Measurements from ENCODE around the gene HSD11B2.

DNA sequence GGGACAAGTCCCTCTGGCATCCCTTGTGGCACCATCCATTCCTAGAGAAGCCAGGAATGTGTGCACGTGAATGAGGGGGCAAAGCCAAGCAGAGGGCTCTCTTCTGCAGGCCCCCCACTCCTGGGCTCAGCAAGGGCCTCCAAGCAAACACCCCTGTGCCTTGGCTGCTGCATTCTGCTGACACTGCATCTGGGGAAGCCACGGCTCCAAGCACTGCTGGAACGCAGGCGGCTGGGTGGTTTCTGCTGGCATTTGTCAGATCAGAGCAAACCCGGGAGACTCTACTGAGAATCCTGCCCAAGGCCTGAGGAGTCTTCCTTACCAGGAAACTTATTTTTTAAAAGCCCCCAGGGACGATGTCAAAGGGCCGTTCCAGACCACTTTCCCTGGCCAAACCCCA lies 26.7 kb downstream of the HSD11B2 start:
- TF ChIP-seq, protein P1, sequence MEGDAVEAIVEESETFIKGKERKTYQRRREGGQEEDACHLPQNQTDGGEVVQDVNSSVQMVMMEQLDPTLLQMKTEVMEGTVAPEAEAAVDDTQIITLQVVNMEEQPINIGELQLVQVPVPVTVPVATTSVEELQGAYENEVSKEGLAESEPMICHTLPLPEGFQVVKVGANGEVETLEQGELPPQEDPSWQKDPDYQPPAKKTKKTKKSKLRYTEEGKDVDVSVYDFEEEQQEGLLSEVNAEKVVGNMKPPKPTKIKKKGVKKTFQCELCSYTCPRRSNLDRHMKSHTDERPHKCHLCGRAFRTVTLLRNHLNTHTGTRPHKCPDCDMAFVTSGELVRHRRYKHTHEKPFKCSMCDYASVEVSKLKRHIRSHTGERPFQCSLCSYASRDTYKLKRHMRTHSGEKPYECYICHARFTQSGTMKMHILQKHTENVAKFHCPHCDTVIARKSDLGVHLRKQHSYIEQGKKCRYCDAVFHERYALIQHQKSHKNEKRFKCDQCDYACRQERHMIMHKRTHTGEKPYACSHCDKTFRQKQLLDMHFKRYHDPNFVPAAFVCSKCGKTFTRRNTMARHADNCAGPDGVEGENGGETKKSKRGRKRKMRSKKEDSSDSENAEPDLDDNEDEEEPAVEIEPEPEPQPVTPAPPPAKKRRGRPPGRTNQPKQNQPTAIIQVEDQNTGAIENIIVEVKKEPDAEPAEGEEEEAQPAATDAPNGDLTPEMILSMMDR (conservative IDR thresholded peaks at IDR 0.05 in 1 of 2, IDR thresholded peaks at IDR 0.05 in 1 of 2; ENCODE audit: low read depth in 1 of 2, low read length in 2 of 2), result no peak
- no peak for TF ChIP-seq EZH2 (IDR thresholded peaks at IDR 0.05; ENCODE audit: low read length, missing control alignments)

Data from fibroblast of lung (primary cell).